Ovary (tissue), 9 donors: ENCODE measurements around the gene LTBP2. TPM values are rescaled to one million over a fixed set of nuclear protein-coding genes. Genes with fewer than 3 reads are reported as not detected.

Experiments used
- DNase-seq, 5 donors: peaks; one replicate each; pipeline ENCODE4 v3.0.0-alpha.2; 2019 to 2020
- H3K27ac ChIP-seq, 2 donors: fragments of 200-600 bp; one replicate each; pipeline versions ENCODE4 v1.5.1 to v1.8.0; 2019 to 2022
- H3K27me3 ChIP-seq: fragments of 200-600 bp; one replicate; pipeline ENCODE4 v1.8.0; 2022
- H3K36me3 ChIP-seq: fragments of 200-600 bp; sonication (generic); one replicate; pipeline ENCODE4 v1.5.1; 2019
- H3K4me1 ChIP-seq: one replicate; pipeline ENCODE4 v1.8.1; 2013; ENCODE audit warnings: mild to moderate bottlenecking, moderate library complexity; ENCODE audit not compliant: insufficient read depth
- H3K4me3 ChIP-seq: fragments of 200-600 bp; sonication (generic); one replicate; pipeline ENCODE4 v1.5.1; 2017
- H3K9me3 ChIP-seq, 2 donors: fragments of 200-600 bp in 1 of 2; sonication (generic) in 1 of 2; one replicate each; pipeline versions ENCODE4 v1.5.1 to v1.8.1; 2013 to 2019; ENCODE audit warnings: mild to moderate bottlenecking in 1 of 2, moderate library complexity in 1 of 2
- CTCF ChIP-seq, 3 donors: fragments of 450-650 bp in 2 of 3; fragments of 200-600 bp in 1 of 3; IDR thresholded peaks; one replicate each; pipeline versions ENCODE4 v1.5.1 to v1.8.0; 2016 to 2022; ENCODE audit warnings: antibody characterized with exemption in 3 of 3, mild to moderate bottlenecking in 1 of 3
- EP300 ChIP-seq: sonication (generic); formaldehyde crosslinking; IDR thresholded peaks from one replicate; pipeline ENCODE4 v1.6.1; 2017; ENCODE audit warnings: antibody characterized with exemption
- POLR2A ChIP-seq: fragments of 450-650 bp; IDR thresholded peaks from one replicate; pipeline ENCODE4 v1.6.1; 2017; ENCODE audit warnings: antibody characterized with exemption, mild to moderate bottlenecking, moderate library complexity
- WGBS, 3 donors: extraction: QIAGEN DNeasy Blood & Tissue Kit in 1 of 3; methylation state at CpG; one replicate each; pipeline versions ENCODE4 v1.1.5 to v1.1.7; 2013 to 2017; 5-methylcytosine and 5-hydroxymethylcytosine counted together
- intact Hi-C, 4 donors: fragments of 100-400 bp; cut with DNase I; formaldehyde crosslinking; loops; one replicate each; pipeline versions ENCODE4 v1.11.0 to v1.15.1; 2022 to 2023
- polyA plus RNA-seq, 2 donors: library from polyadenylated mRNA; stranded (reverse); fragments of 200-250 nt in 1 of 2; fragments of 350-450 nt in 1 of 2; fragmentation: Illumina TruSeq in 1 of 2; extraction: RNeasy Lipid Tissue Mini Kit (QIAGEN cat#74804) in 1 of 2; gene quantifications; one replicate each; pipeline ENCODE4 v1.2.3, GENCODE V29; 2013 to 2014
- total RNA-seq, 7 donors: library from RNA; depleted of rRNA in 2 of 7; stranded (reverse); fragments of >200 nt in 2 of 7; fragmentation: NEBNext Ultra II Directional in 3 of 7; extraction: Animal tissue kit (Norgen Biotek cat#: 25700) in 3 of 7; gene quantifications; one replicate each; pipeline versions ENCODE4 v1.1.0 to v1.2.4, GENCODE V29; 2016 to 2023
- donor health status: DM: no; HTN: no; CAD: no; lungs with moderate emphysema.
- donor health status: DM: no; HTN: no; CAD: no.
- donor health status: Bipolar disorder and iron deficiency.
- donor health status: DM: yes; HTN: yes; CAD: no.
- donor health status: DM: no; HTN: no; CAD: no.
- donor health status: DM: yes; HTN: yes; CAD: no.

LTBP2 gene
- total and polyA plus RNA-seq, 9 donors = 31.4 to 85.0 (median 60.0) TPM

DNA sequence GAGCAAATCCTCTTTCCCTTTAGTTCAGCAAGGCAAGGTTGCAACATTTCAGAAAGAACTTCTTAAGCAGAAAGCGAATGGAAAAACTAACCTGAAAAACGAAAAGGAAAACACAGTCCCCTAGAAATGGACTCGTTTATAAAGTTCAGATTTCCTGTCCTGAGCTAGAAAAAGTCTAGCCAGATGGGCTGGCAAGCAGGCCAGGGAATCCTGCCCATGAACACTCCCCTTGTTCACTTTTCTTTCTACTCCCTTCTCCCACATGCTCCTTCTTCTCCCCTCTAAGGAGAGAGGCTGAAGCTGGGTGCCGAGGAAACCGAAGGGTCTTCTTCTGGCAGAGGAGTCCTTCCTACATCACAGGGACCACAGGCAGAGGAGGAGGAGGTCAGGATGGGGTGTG lies 27.1 kb downstream of the LTBP2 start:
- peak overlapping the region in 1 of 2 donors; percentile 67 for H3K27ac ChIP-seq
- no peaks in the 10 kb centered on the region for H3K36me3 ChIP-seq
- WGBS, 3 donors = 20 to 26% (median 20%) methylated on average over 5 of the region's 5 CpGs
- H3K9me3 ChIP-seq = no peaks in the 10 kb centered on the region
- peaks cover 41% of the 10 kb centered on the region for H3K4me1 ChIP-seq
- TF ChIP-seq CTCF (IDR thresholded peaks at IDR 0.05) (no peak), POLR2A (no peak), EP300 (no peak)
- DNase-seq = peak in 1 of 5 donors; percentile 52
- no peaks in the 10 kb centered on the region for H3K27me3 ChIP-seq
- intact Hi-C loops = no loop called here
- H3K4me3 ChIP-seq = no peak overlapping the region

GRCh38 chr14:74583689-74584434 lies 28.2 kb downstream of the LTBP2 start:
- 74 to 76% (median 75%) methylated on average over 6 of the region's 6 CpGs for WGBS, 3 donors
- DNase-seq = peak in 2 of 5 donors; percentile 28 to 32
- Histone ChIP-seq H3K4me3 (no peak overlapping the region), H3K27me3 (no peaks in the 10 kb centered on the region), H3K27ac (peak overlapping the region in 1 of 2 donors; percentile 71), H3K36me3 (no peaks in the 10 kb centered on the region), H3K9me3 (no peaks in the 10 kb centered on the region), H3K4me1 (peaks cover 48% of the 10 kb centered on the region)
- intact Hi-C loops = no loop called here
- TF ChIP-seq POLR2A = no peak
- TF ChIP-seq EP300 = no peak
- no peak for TF ChIP-seq CTCF (IDR thresholded peaks at IDR 0.05)

GRCh38 chr14:74582910-74583581 lies 29.0 kb downstream of the LTBP2 start:
- WGBS, 3 donors = 23 to 39% (median 25%) methylated on average over 1 of the region's 1 CpG
- peaks cover 51% of the 10 kb centered on the region for H3K4me1 ChIP-seq

GRCh38 chr14:74580275-74580672 lies 31.8 kb downstream of the LTBP2 start:
- peak in 3 of 5 donors; percentile 41 to 78 (median 64) for DNase-seq

More at GRCh38 chr14:74582910-74583581, 29.0 kb downstream of the LTBP2 start:
- peak in 2 of 5 donors; percentile 50 to 70 for DNase-seq
- Histone ChIP-seq H3K27ac (peak overlapping the region in 1 of 2 donors; percentile 71), H3K9me3 (no peaks in the 10 kb centered on the region), H3K36me3 (no peaks in the 10 kb centered on the region), H3K4me3 (no peak overlapping the region), H3K27me3 (no peaks in the 10 kb centered on the region)
- intact Hi-C loops = no loop called here
- TF ChIP-seq POLR2A = no peak
- no peak for TF ChIP-seq CTCF (IDR thresholded peaks at IDR 0.05)
- TF ChIP-seq EP300 = no peak

More at GRCh38 chr14:74580275-74580672, 31.8 kb downstream of the LTBP2 start:
- intact Hi-C loops = no loop called here
- Histone ChIP-seq H3K9me3 (no peaks in the 10 kb centered on the region), H3K27ac (peak overlapping the region; percentile 6 to 29), H3K27me3 (no peaks in the 10 kb centered on the region), H3K4me1 (peaks cover 64% of the 10 kb centered on the region), H3K36me3 (no peaks in the 10 kb centered on the region), H3K4me3 (no peak overlapping the region)
- TF ChIP-seq EP300 (no peak), POLR2A (no peak), CTCF (IDR thresholded peaks at IDR 0.05) (no peak)
- 54 to 58% (median 56%) methylated on average over 4 of the region's 4 CpGs for WGBS, 3 donors
